Neural cell (in vitro differentiated cells): ENCODE data around the gene ANKRD2.

Experiments used
- CTCF ChIP-seq: fragments of 450-650 bp; IDR thresholded peaks from 2 replicates; pipeline ENCODE4 v1.5.1; 2014; ENCODE audit warnings: antibody characterized with exemption, mild to moderate bottlenecking, moderate library complexity; ENCODE audit not compliant: poor library complexity, severe bottlenecking
- EZH2 ChIP-seq: fragments of 200-600, 300-800 bp; shearing (Covaris generic), sonication (generic); IDR thresholded peaks from 2 replicates; pipeline ENCODE4 v1.6.1; 2014; ENCODE audit warnings: antibody characterized with exemption, low read length, borderline replicate concordance, mild to moderate bottlenecking; ENCODE audit not compliant: insufficient read depth, poor library complexity, severe bottlenecking
- POLR2AphosphoS5 ChIP-seq: IDR thresholded peaks from 2 replicates; pipeline ENCODE4 v1.6.1; 2012
- REST ChIP-seq: IDR thresholded peaks from 2 replicates; pipeline ENCODE4 v1.6.1; 2012; ENCODE audit warnings: borderline replicate concordance
- TAF1 ChIP-seq: IDR thresholded peaks from 2 replicates; pipeline ENCODE4 v1.6.1; 2012; ENCODE audit warnings: low read depth

- no peak for TF ChIP-seq CTCF
- no peak for TF ChIP-seq TAF1
- TF ChIP-seq EZH2 = no peak
- no peak for TF ChIP-seq REST
- no peak for TF ChIP-seq POLR2AphosphoS5
Measured at GRCh38 chr10:97570789-97571471, 1.6 kb upstream of the ANKRD2 start.
